ENCODE results near the gene CACNA1B. TPM values are rescaled to one million over a fixed set of nuclear protein-coding genes. Genes with fewer than 3 reads are reported as not detected.

Gene CACNA1B
- total and polyA plus RNA-seq, 4 donors: 0.01 to 0.20 (median 0.09) TPM; not detected in 1

GRCh38 chr9:138009016-138009802 lies 131.6 kb downstream of the CACNA1B start:
- H3K9me3 ChIP-seq (ENCODE audit: control insufficient read depth in 4 of 4, insufficient read depth in 3 of 4, low read length in 3 of 4): no peaks in the 10 kb centered on the region
- 88 to 89% methylated on average over 17 of the region's 17 CpGs for WGBS, 2 donors
- no peaks in the 10 kb centered on the region for H3K27me3 ChIP-seq (ENCODE audit: control insufficient read depth in 3 of 3, insufficient read depth in 3 of 3, low read length in 2 of 3)
- H3K4me3 ChIP-seq: no peak overlapping the region
- no peak for DNase-seq
- H3K9ac ChIP-seq (ENCODE audit: insufficient read depth in 1 of 2, low read length in 2 of 2): no peak overlapping the region
- no peaks in the 10 kb centered on the region for H3K36me3 ChIP-seq (ENCODE audit: control insufficient read depth in 4 of 4, insufficient read depth in 4 of 4, low read length in 4 of 4)
- no peak for TF ChIP-seq CTCF (IDR thresholded peaks at IDR 0.05; ENCODE audit: control extremely low read depth, extremely low read depth)
- no peak for ATAC-seq (ENCODE audit: insufficient read depth, low FRiP score)
- no peaks in the 10 kb centered on the region for H3K4me1 ChIP-seq (ENCODE audit: control insufficient read depth in 5 of 5, insufficient read depth in 5 of 5, low read length in 5 of 5)
- H3K27ac ChIP-seq (ENCODE audit: low read depth in 1 of 2, low read length in 1 of 2): no peak overlapping the region

- H3K9me3 ChIP-seq (ENCODE audit: control insufficient read depth in 4 of 4, insufficient read depth in 3 of 4, low read length in 3 of 4): no peaks in the 10 kb centered on the region
- no peak overlapping the region for H3K9ac ChIP-seq (ENCODE audit: insufficient read depth in 1 of 2, low read length in 2 of 2)
- no peaks in the 10 kb centered on the region for H3K27me3 ChIP-seq (ENCODE audit: control insufficient read depth in 3 of 3, insufficient read depth in 3 of 3, low read length in 2 of 3)
- WGBS, 2 donors: 77 to 87% methylated on average over 16 of the region's 16 CpGs
- H3K4me3 ChIP-seq: no peak overlapping the region
- no peaks in the 10 kb centered on the region for H3K36me3 ChIP-seq (ENCODE audit: control insufficient read depth in 4 of 4, insufficient read depth in 4 of 4, low read length in 4 of 4)
- DNase-seq (no peak), ATAC-seq (ENCODE audit: insufficient read depth, low FRiP score) (no peak)
- no peak for TF ChIP-seq CTCF (IDR thresholded peaks at IDR 0.05; ENCODE audit: control extremely low read depth, extremely low read depth)
- H3K27ac ChIP-seq (ENCODE audit: low read depth in 1 of 2, low read length in 1 of 2): no peak overlapping the region
- H3K4me1 ChIP-seq (ENCODE audit: control insufficient read depth in 5 of 5, insufficient read depth in 5 of 5, low read length in 5 of 5): no peaks in the 10 kb centered on the region
These were observed 132.5 kb downstream of the CACNA1B start for GRCh38 chr9:138009803-138010690.

- no peak for DNase-seq
- no peak for ATAC-seq (ENCODE audit: insufficient read depth, low FRiP score)
- no peak for TF ChIP-seq CTCF (IDR thresholded peaks at IDR 0.05; ENCODE audit: control extremely low read depth, extremely low read depth)
- no peak overlapping the region for H3K9ac ChIP-seq (ENCODE audit: insufficient read depth in 1 of 2, low read length in 2 of 2)
- no peak overlapping the region for H3K4me3 ChIP-seq
- WGBS, 2 donors: 76 to 83% methylated on average over 8 of the region's 8 CpGs
- no peaks in the 10 kb centered on the region for H3K4me1 ChIP-seq (ENCODE audit: control insufficient read depth in 5 of 5, insufficient read depth in 5 of 5, low read length in 5 of 5)
- H3K36me3 ChIP-seq (ENCODE audit: control insufficient read depth in 4 of 4, insufficient read depth in 4 of 4, low read length in 4 of 4): no peaks in the 10 kb centered on the region
- H3K27me3 ChIP-seq (ENCODE audit: control insufficient read depth in 3 of 3, insufficient read depth in 3 of 3, low read length in 2 of 3): no peaks in the 10 kb centered on the region
- no peaks in the 10 kb centered on the region for H3K9me3 ChIP-seq (ENCODE audit: control insufficient read depth in 4 of 4, insufficient read depth in 3 of 4, low read length in 3 of 4)
- H3K27ac ChIP-seq (ENCODE audit: low read depth in 1 of 2, low read length in 1 of 2): no peak overlapping the region
These were observed 133.3 kb downstream of the CACNA1B start for GRCh38 chr9:138010861-138011260.

Measured in lung (tissue), 12 donors.